GM12872 (cell line): Measurements from ENCODE around the gene UCHL5.

Source experiments
- CTCF ChIP-seq: IDR thresholded peaks from 3 replicates; pipeline ENCODE4 v1.5.1; 2011; ENCODE audit warnings: low read depth, mild to moderate bottlenecking, low read length, moderate library complexity; ENCODE audit not compliant: insufficient read depth

UCHL5 gene

GRCh38 chr1:193077991-193078390, 18.8 kb upstream of the UCHL5 start:
- no peak for TF ChIP-seq CTCF

GRCh38 chr1:193070942-193071341, 11.8 kb upstream of the UCHL5 start:
- no peak for TF ChIP-seq CTCF

GRCh38 chr1:193070386-193070753, 11.2 kb upstream of the UCHL5 start:
- no peak for TF ChIP-seq CTCF

- TF ChIP-seq CTCF, result peak; percentile 64
These were observed 10.7 kb upstream of the UCHL5 start for GRCh38 chr1:193069748-193070385.

- TF ChIP-seq CTCF, result no peak
These were observed 8.9 kb upstream of the UCHL5 start for GRCh38 chr1:193068013-193068412.

- TF ChIP-seq CTCF, result no peak
These were observed 7.4 kb upstream of the UCHL5 start for GRCh38 chr1:193066606-193067005.

GRCh38 chr1:193065954-193066353, 6.8 kb upstream of the UCHL5 start:
- TF ChIP-seq CTCF, result no peak
